ENCODE measurements around the gene CRELD1. TPM values are rescaled to one million over a fixed set of nuclear protein-coding genes. Genes with fewer than 3 reads are reported as not detected.
"Not testable (repeated sequence)": the region's sequence is repeated elsewhere in the genome, so short reads cannot be mapped to it uniquely, and the experiment has no call there.

The CRELD1 gene
- total and polyA plus RNA-seq, 2 donors (not counting 1 experiment from before 2014, with no cell fraction given) = 46.8 to 47.6 TPM

DNA sequence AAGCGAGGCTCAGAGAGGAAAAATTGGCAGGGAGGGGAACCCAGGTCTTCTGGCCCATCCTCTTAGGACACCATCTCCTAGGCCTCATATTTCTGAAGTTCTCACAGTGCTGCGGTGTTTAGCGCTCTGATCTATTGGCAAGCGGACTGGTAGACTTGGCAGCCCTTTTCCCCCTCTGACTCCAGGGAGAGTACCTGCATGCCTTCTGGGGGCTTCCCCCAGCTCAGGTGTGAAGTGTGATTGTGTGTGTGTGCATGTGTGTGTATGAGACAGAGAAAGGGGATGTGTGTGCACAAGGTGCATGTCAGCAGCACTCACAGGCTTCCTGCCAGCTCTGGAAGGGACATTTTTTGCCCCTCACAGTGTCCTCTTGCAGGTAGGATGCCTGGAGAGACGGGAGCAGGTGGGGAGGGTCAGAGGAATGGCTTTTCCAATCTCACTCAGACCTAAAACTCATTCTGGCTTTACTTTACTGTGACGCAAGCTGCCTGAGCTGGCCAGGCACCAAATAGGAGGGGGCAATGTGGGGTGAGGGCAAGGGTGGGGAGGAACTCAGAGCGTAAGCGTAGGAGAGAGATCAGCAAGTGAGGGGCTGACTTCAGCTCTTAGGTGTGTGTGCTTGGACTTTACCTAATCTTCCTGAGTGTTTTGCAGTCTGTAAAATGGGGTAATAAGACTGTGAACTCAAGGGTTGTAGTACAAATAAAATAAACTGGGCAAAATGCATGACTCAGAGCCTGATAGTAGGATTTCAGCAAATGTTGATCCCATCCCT, 35.0 kb upstream of the CRELD1 start:
- no peaks in the 10 kb centered on the region for H3K27me3 ChIP-seq (replicated peaks in 1 of 4; ENCODE audit: control extremely low read depth in 1 of 4, control insufficient read depth in 3 of 4, insufficient read depth in 4 of 4, low read length in 3 of 4)
- no peak overlapping the region for H2AFZ ChIP-seq (ENCODE audit: insufficient read depth, low read depth, low read length, poor library complexity, severe bottlenecking)
- H3K4me3 ChIP-seq (ENCODE audit: control extremely low read depth in 1 of 5, extremely low read depth in 1 of 5, insufficient read depth in 1 of 5, low read depth in 2 of 5, low read length in 4 of 5) = no peak overlapping the region
- peaks cover 5 to 10% of the 10 kb centered on the region in 2 donors for H3K4me1 ChIP-seq (ENCODE audit: control insufficient read depth in 2 of 2, insufficient read depth in 2 of 2, low read length in 2 of 2)
- H3K4me3 Mint-ChIP-seq = no peak overlapping the region
- intact Hi-C loops (cut with micrococcal nuclease) = no loop called here
- ChIA-PET CTCF (no interaction called here), POLR2A (no interaction called here)
- H3K4me1 Mint-ChIP-seq = peaks cover 18% of the 10 kb centered on the region
- no peaks in the 10 kb centered on the region for H4K20me1 ChIP-seq (ENCODE audit: control insufficient read depth, insufficient read depth, low read length, poor library complexity, severe bottlenecking)
- peaks cover 4% of the 10 kb centered on the region for H3K27me3 Mint-ChIP-seq
- no peaks in the 10 kb centered on the region for H3K9me3 ChIP-seq (ENCODE audit: control extremely low read depth in 1 of 3, control insufficient read depth in 2 of 3, insufficient read depth in 1 of 3, low read length in 2 of 3)
- peaks cover 52% of the 10 kb centered on the region for H3K79me2 ChIP-seq (ENCODE audit: control insufficient read depth, insufficient read depth, low read length)
- WGBS (ENCODE audit: insufficient coverage) = 98% methylated on average over 6 of the region's 8 CpGs
- DNase-seq (no peak), ATAC-seq (ENCODE audit: low read depth) (no peak)
- TF ChIP-seq, protein P1, sequence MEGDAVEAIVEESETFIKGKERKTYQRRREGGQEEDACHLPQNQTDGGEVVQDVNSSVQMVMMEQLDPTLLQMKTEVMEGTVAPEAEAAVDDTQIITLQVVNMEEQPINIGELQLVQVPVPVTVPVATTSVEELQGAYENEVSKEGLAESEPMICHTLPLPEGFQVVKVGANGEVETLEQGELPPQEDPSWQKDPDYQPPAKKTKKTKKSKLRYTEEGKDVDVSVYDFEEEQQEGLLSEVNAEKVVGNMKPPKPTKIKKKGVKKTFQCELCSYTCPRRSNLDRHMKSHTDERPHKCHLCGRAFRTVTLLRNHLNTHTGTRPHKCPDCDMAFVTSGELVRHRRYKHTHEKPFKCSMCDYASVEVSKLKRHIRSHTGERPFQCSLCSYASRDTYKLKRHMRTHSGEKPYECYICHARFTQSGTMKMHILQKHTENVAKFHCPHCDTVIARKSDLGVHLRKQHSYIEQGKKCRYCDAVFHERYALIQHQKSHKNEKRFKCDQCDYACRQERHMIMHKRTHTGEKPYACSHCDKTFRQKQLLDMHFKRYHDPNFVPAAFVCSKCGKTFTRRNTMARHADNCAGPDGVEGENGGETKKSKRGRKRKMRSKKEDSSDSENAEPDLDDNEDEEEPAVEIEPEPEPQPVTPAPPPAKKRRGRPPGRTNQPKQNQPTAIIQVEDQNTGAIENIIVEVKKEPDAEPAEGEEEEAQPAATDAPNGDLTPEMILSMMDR (IDR thresholded peaks at IDR 0.05) = no peak
- no peak for TF ChIP-seq EZH2 (IDR thresholded peaks at IDR 0.05; ENCODE audit: borderline replicate concordance, insufficient read depth, low read depth, low read length, poor library complexity, severe bottlenecking)
- no peak overlapping the region for H3K9ac ChIP-seq (ENCODE audit: low read length)
- no peak overlapping the region for H3K4me2 ChIP-seq (replicated peaks; ENCODE audit: low read depth, low read length, poor library complexity, severe bottlenecking)
- no peak overlapping the region for H3K27ac ChIP-seq (ENCODE audit: low read length in 2 of 2)
- peak overlapping the region; percentile 73 for H3K27ac Mint-ChIP-seq
- H3K36me3 ChIP-seq (replicated peaks in 1 of 2; ENCODE audit: control extremely low read depth in 1 of 2, control insufficient read depth in 1 of 2, extremely low read depth in 1 of 2, insufficient read depth in 2 of 2, low read length in 1 of 2) = peaks cover 3% of the 10 kb centered on the region in 2 experiments
- no peaks in the 10 kb centered on the region for H3K9me3 Mint-ChIP-seq (ENCODE audit: insufficient read depth)

DNA sequence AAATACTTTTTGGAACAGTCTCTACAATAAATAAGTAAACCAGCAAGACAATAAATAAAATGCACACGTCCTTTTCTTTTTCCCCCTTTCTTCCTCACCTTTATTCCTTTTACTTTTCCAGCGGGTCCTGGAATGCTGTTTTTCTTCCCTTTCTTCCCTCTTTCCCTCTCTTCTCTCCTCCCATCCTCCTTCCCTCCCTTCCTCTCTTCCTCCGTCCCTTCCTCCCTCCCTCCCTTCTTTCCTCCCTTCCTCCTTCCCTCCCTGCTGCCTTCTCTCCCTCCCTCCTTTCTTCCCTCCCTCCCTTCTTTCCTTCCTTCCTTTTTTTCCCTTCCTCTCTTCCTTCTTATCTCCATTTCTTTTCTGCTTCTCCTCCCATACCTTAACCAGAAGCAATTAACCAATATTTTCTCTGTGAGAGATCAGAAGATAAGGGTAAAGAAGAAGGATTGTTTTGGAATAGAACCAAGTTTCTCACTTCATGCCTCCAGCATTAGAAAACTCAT, 34.3 kb upstream of the CRELD1 start:
- Histone ChIP-seq H3K9ac (ENCODE audit: low read length) (no peak overlapping the region), H3K4me2 (replicated peaks; ENCODE audit: low read depth, low read length, poor library complexity, severe bottlenecking) (no peak overlapping the region), H3K79me2 (ENCODE audit: control insufficient read depth, insufficient read depth, low read length) (peaks cover 48% of the 10 kb centered on the region), H3K36me3 (replicated peaks in 1 of 2; ENCODE audit: control extremely low read depth in 1 of 2, control insufficient read depth in 1 of 2, extremely low read depth in 1 of 2, insufficient read depth in 2 of 2, low read length in 1 of 2) (no peaks in the 10 kb centered on the region), H4K20me1 (ENCODE audit: control insufficient read depth, insufficient read depth, low read length, poor library complexity, severe bottlenecking) (no peaks in the 10 kb centered on the region), H3K27me3 (replicated peaks in 1 of 4; ENCODE audit: control extremely low read depth in 1 of 4, control insufficient read depth in 3 of 4, insufficient read depth in 4 of 4, low read length in 3 of 4) (no peaks in the 10 kb centered on the region), H3K27ac (ENCODE audit: low read length in 2 of 2) (no peak overlapping the region), H3K4me1 (ENCODE audit: control insufficient read depth in 2 of 2, insufficient read depth in 2 of 2, low read length in 2 of 2) (peaks cover 0 to 8% of the 10 kb centered on the region in 2 donors), H3K4me3 (ENCODE audit: control extremely low read depth in 1 of 5, extremely low read depth in 1 of 5, insufficient read depth in 1 of 5, low read depth in 2 of 5, low read length in 4 of 5) (no peak overlapping the region), H3K9me3 (ENCODE audit: control extremely low read depth in 1 of 3, control insufficient read depth in 2 of 3, insufficient read depth in 1 of 3, low read length in 2 of 3) (no peaks in the 10 kb centered on the region), H2AFZ (ENCODE audit: insufficient read depth, low read depth, low read length, poor library complexity, severe bottlenecking) (no peak overlapping the region)
- DNase-seq (no peak), ATAC-seq (ENCODE audit: low read depth) (no peak)
- POLR2A ChIA-PET = no interaction called here
- Mint-ChIP-seq H3K9me3 (ENCODE audit: insufficient read depth) (no peaks in the 10 kb centered on the region), H3K4me3 (no peak overlapping the region), H3K4me1 (peaks cover 12% of the 10 kb centered on the region), H3K27me3 (peaks cover 4% of the 10 kb centered on the region), H3K27ac (no peak overlapping the region)
- intact Hi-C loops (cut with micrococcal nuclease) = no loop called here
- CTCF ChIA-PET = no interaction called here
- TF ChIP-seq EZH2 (IDR thresholded peaks at IDR 0.05; ENCODE audit: borderline replicate concordance, insufficient read depth, low read depth, low read length, poor library complexity, severe bottlenecking) = no peak
- TF ChIP-seq, protein P1 (IDR thresholded peaks at IDR 0.05) = no peak
- 97% methylated on average over 3 of the region's 3 CpGs for WGBS (ENCODE audit: insufficient coverage)

DNA sequence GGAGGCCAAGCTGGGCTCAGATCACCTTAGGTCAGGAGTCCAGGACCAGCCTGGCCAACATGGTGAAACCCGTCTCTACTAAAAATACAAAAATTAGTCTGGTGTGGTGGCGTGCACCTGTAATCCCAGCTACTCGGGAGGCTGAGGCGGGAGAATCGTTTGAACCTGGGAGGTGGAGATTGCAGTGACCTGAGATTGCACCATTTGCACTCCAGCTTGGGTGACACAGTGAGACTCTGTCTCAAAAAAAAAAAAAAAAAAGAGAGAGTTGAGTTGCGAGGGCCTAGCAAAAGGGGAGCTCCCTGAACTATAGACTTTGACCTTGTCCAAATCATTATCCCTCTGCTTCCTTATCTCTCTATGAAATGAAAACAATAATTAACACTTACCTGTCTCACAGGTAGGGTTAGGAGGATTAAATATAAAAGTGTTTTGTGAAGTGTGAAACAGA, 32.6 kb upstream of the CRELD1 start:
- H3K4me3 Mint-ChIP-seq; H3K9me3 ChIP-seq (ENCODE audit: control extremely low read depth in 1 of 3, control insufficient read depth in 2 of 3, insufficient read depth in 1 of 3, low read length in 2 of 3); H3K4me1 Mint-ChIP-seq; H3K9me3 Mint-ChIP-seq (ENCODE audit: insufficient read depth); H2AFZ ChIP-seq (ENCODE audit: insufficient read depth, low read depth, low read length, poor library complexity, severe bottlenecking); H3K4me2 ChIP-seq (replicated peaks; ENCODE audit: low read depth, low read length, poor library complexity, severe bottlenecking); H4K20me1 ChIP-seq (ENCODE audit: control insufficient read depth, insufficient read depth, low read length, poor library complexity, severe bottlenecking); H3K4me3 ChIP-seq (ENCODE audit: control extremely low read depth in 1 of 5, extremely low read depth in 1 of 5, insufficient read depth in 1 of 5, low read depth in 2 of 5, low read length in 4 of 5); H3K4me1 ChIP-seq (ENCODE audit: control insufficient read depth in 2 of 2, insufficient read depth in 2 of 2, low read length in 2 of 2); H3K36me3 ChIP-seq (replicated peaks in 1 of 2; ENCODE audit: control extremely low read depth in 1 of 2, control insufficient read depth in 1 of 2, extremely low read depth in 1 of 2, insufficient read depth in 2 of 2, low read length in 1 of 2); POLR2A ChIA-PET; H3K27ac Mint-ChIP-seq; H3K27me3 ChIP-seq (replicated peaks in 1 of 4; ENCODE audit: control extremely low read depth in 1 of 4, control insufficient read depth in 3 of 4, insufficient read depth in 4 of 4, low read length in 3 of 4); H3K27ac ChIP-seq (ENCODE audit: low read length in 2 of 2); H3K9ac ChIP-seq (ENCODE audit: low read length); intact Hi-C loops (cut with micrococcal nuclease); H3K27me3 Mint-ChIP-seq; DNase-seq; ATAC-seq (ENCODE audit: low read depth): not testable (repeated sequence)
- peaks cover 40% of the 10 kb centered on the region for H3K79me2 ChIP-seq (ENCODE audit: control insufficient read depth, insufficient read depth, low read length)
- CTCF ChIA-PET = interaction anchor here (0.7 kb wide), 1 partner anchor 553 kb away, joined by 4 read pairs; no protein-coding TSS in a partner anchor
- 91% methylated on average over 4 of the region's 6 CpGs for WGBS (ENCODE audit: insufficient coverage)

Data from B cell (primary cell).